Posterior cingulate gyrus (tissue), 11 donors: ENCODE measurements around the gene KRT78.

ENCODE experiments used
- DNase-seq, 10 donors: peaks; one replicate each; pipeline versions ENCODE4 v3.0.0 to v3.0.0-alpha.2; 2020 to 2021; ENCODE audit warnings: mixed read lengths in 3 of 10
- intact Hi-C: fragments of 100-400 bp; cut with DNase I; formaldehyde crosslinking; loops from one replicate; pipeline ENCODE4 v1.15.1; 2023

Gene KRT78

GRCh38 chr12:52846356-52846970, 2.3 kb downstream of the KRT78 start:
- peak in 2 of 10 donors; percentile 15 to 41 for DNase-seq
- intact Hi-C loops, result no loop called here

DNA sequence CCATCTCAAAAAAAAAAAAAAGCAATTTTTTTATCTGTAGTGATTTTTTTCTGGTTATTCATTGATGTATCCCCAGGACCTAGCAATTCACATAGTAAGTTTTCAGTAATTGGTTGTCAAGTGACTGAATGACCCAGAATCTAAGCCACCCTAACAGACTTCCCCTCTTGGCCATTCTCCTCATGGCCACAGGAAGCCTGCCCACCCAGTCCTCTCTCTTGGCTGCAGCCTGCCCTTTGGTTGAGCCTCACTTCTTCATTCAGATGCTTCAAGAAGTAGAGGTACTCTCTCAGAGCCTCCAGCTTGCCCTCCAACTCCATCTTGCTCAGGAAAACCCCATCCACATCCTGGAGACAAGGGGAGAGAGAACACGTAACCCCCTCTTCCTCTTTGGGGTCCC, 2.8 kb downstream of the KRT78 start:
- peak in 1 of 10 donors; percentile 32 for DNase-seq
- intact Hi-C loops, result no loop called here

DNA sequence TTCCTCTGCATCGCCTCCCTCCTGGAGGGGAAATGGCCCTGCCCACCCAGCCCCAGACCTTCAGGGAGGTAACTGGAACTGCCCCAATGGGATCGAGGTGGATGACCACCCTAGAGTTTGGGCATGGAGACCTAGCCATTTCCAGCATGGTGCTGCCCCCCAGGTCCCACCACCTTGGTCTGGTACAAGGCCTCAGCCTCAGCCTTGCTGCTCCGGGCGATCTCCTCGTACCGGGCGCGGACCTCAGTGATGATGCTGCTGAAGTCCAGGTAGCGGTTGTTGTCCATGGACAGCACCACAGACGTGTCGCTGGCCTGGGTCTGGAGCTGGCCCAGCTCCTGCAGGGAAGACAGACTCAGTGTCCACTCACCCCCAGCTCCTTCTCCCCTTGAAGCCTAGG, 4.4 kb downstream of the KRT78 start:
- intact Hi-C loops, result no loop called here
- peak in 2 of 10 donors; percentile 68 to 77 for DNase-seq

GRCh38 chr12:52839436-52840105, 9.2 kb downstream of the KRT78 start:
- DNase-seq, result peak in 2 of 10 donors; percentile 54 to 78
- intact Hi-C loops, result no loop called here

- intact Hi-C loops, result no loop called here
- DNase-seq, result peak in 2 of 10 donors; percentile 68 to 70
Observed at GRCh38 chr12:52838609-52839435, 10.0 kb downstream of the KRT78 start.

GRCh38 chr12:52837781-52838608, 10.8 kb downstream of the KRT78 start:
- peak in 2 of 10 donors; percentile 39 to 42 for DNase-seq
- intact Hi-C loops, result no loop called here

DNA sequence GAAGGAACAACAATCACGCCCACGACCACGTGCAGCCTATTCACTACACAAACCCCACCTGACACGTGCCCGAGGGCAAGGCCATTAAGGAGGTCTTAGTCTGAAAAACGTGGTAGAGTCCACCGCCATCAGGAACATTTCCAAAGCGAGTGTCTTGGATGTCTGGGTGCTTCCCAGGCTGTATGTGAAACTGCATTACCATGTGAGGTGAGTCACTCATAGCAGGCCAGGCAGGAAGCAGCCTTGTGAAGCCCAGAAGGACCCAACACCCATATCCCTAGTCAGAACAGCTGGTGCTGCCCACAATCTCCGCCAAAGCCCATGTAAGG, 11.4 kb downstream of the KRT78 start:
- peak in 4 of 10 donors; percentile 24 to 83 (median 58) for DNase-seq
- intact Hi-C loops, result no loop called here

DNA sequence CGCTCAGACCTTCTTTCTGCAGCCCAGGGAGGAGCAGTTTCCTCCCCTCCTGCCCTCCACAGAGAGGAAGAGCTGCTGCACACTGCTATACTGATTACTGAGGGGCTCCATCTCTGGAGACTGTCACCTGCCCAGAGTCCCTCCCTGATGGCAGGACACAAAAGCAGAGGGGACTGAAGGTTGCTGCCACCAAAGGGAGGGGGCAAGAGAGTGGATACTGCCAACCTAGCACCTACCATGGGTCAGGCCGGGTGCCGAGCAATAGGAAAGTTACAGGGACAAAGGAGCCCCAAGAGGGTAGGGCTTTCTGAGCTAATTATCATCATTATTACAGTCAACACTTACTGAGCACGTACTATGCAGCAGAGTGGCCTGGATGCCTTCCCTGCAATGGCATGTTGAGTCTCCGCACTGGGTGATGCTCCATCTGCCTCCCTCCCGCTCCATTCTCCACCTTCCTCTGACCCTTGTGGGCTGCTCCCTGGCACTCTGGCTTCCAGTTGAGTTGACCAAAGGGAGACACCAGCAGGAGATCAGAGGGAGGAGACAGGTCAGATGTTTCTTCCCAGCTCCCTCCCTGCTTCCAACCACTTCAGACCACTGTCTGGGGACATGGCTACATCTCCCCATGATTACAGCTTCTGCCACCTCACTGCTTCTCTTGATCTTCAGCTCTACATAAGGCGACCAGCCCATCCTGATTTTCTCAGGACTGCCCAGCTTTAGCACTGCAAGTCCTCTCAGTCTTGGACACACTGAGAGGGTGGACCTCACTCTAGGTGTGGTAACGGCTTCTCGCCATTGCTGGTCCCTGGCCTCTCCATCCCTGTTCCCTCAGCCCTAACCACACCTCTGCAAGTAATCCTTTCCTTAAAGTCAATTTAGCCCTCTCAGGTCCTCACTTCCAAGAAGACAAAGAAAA, 12.0 kb downstream of the KRT78 start:
- intact Hi-C loops, result no loop called here
- DNase-seq, result peak in 2 of 10 donors; percentile 15 to 44

GRCh38 chr12:52836042-52836466, 12.7 kb downstream of the KRT78 start:
- peak in 1 of 10 donors; percentile 51 for DNase-seq
- intact Hi-C loops, result no loop called here

DNA sequence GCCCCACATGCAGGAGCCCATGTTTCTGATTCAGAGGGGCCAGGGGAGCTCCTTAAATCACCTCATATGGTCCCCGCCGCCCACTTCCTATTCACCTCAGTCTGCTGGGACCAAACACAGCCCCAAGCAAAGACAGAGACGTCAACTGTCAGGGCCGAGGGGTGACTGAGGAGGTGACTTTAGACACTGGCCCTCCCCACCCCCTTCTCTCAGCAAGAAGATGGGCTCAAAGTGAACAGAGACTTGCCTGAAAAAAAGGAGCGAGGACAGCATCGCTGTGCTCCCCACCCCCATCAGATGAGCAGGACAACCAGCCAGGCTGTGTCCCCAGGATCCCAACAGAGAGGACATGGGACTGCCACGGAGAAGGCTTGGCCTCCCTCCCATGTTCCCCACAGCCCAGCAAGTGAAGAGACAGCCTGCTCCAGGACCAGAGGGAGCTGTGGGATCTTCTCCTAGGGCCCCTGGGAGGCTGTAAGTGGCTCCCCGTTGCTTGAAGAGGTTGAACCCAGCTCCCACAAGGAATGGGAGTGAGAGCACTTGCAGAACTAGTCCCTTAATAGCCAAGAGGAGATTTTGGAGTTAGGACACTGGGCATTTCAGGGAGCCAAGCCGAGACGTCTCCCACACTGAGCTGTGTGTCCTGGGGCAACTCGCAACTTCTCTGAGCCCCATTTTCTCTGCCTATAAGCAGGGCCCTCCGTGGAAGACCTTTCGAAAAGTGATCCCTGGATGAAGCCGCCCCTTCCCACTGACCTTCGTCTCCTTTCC, 13.3 kb downstream of the KRT78 start:
- intact Hi-C loops, result no loop called here
- DNase-seq, result peak in 2 of 10 donors; percentile 49 to 63

DNA sequence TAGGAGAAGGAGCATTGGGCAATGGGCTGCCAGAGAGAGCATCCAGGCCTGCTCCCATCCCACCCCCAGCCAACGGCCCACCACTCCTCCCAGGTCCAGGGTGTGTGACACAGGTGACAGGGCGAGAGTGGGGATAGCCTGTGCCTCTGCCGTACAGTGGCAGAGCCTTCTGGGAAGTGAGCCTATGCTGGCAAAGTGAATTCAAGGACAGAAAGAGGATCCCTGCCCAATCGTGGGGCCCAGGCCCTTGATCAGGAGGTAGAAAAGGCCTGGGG, 14.1 kb downstream of the KRT78 start:
- no peak for DNase-seq
- intact Hi-C loops, result no loop called here

DNA sequence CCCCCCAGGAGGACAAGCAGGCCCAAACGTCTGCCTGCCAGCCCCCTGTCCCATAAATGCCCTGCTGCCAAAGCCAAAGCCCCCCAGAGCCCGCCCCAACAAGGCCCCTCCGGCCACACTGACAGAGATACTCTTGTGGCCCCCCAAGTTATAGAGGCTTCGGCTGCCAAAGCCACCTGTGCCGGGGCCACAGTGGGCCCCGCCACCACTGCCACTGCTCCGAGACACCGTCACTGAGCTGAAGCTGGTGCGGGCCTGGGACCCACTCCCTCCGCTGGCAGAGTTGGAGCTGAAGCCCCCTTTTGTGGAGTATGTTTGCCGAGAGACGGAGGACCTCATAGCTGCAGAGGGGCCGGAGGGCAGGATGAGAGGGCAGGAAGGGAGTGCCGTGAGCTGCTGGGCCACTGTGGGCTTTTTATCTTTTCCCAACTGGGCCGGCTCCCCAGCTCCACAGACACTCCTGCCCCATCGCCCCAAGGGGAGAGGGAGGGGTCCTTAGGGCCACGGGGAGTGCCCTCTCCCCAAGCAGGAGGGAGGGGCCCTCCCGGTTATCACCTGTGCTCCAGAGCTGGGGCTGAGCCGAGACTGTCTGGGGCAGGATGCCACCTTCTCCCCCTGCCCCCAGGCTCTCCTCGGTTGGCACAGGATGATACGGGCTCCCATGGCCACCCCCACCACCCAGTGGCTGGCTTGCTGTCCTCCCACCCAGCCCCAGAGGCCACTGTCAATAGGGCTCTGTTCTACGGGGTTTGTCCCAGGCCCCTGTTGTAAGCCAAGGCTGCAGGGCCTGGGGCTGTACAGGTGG, 14.7 kb downstream of the KRT78 start, which contains the start of gene KRT79:
Gene KRT79, minus strand, starts transcription at position 390 of the 805 bp plus-strand sequence. Its CDS starts 51 bp downstream, at position 339.
- intact Hi-C loops, result no loop called here
- DNase-seq, result no peak

DNA sequence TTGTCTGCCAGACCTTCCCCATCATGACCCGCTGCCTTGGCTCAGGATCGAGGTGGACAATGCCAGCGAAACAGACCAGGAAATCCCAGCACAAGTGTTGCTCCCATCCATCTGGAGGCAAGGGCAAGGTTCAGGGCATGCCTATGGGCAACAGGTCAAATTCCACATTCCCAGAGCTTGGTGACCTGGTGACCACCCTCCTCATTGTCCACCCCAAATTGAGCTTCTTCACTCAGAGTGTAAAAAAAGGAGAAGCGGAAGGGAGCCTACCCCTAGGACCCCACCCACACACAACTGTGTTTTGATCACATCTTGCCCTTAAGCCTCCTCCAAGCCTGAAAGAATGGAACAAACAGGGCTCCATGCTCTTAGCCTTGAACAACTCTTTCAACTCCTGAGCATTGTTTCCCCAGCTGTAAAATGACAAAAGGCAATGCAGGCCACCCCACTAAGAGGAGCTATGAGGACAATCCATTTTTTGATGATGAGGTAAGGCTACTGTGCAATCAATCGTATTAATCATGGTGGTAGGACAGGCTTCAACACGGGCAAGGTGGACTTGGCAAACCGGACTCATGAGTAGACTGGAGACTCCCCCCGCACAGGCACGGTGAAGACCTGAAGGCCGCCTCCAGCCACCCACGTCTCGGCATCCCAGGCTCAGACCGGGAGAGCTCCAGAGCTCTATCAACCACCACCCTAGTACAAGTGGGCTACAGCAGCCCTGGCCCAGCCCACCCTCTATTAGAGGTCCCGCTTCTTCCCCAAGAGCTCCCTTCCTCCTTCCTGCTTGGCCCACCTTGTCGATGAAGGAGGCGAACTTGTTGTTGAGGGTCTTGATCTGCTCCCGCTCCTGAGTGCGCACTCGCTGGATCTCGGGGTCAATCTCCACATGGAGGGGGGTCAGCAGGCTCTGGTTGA, 15.5 kb downstream of the KRT78 start:
- intact Hi-C loops, result no loop called here
- no peak for DNase-seq

DNA sequence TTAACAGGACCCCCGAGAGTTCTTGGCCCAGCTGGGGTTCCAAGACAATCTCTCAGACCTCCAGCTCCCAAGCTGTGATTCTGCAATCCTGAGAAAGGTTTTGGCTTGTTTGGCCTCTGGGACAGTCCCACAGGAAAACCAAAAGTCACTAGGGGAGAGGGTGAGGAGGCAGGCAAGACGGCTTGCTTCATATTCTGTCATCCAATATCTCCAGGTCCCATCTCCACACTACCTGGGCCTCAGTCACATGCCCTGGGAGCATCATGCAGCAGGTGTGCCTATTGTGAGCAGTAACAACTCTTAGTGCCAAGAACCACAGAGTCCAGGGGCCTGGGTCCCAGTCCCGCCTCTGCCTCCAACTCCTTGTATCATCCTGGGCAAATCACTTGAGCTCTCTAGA, 16.3 kb downstream of the KRT78 start:
- DNase-seq, result no peak
- intact Hi-C loops, result no loop called here

DNA sequence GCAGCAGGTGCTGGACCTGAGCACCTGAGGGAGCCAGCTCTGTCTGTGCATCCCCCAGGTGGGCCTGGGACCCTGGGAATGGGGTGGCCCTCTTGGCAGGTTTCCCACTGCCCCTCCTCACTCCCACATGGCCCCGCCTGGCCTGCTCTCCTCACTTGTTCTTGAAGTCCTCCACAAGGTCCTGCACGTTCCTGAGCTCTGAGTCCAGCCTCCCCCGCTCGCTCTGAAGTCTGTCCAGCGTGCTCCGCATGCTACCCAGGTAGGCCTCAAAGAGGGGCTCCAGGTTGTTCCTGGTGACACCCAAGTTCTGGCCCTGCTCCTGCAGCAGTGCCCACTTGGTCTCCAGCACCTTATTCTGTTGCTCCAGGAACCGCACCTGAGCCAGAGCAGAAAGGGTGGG, 17.5 kb downstream of the KRT78 start:
- DNase-seq, result peak in 2 of 10 donors; percentile 52 to 74
- intact Hi-C loops, result no loop called here

GRCh38 chr12:52829986-52830770, 18.6 kb downstream of the KRT78 start:
- peak in 2 of 10 donors; percentile 49 to 63 for DNase-seq
- intact Hi-C loops, result no loop called here
